HEK293 (cell line): Measurements from ENCODE around the gene CTCF.
A peak's percentile ranks its signal among the peaks of the same experiment; 100 is the strongest.

Source experiments
- CTCF ChIA-PET: fragments of 350-600 bp; formaldehyde crosslinking; extraction: SDS; loops from one replicate; lab custom pipeline; 2021; ENCODE audit warnings: antibody characterized with exemption; lab: Yijun Ruan, JAX
- POLR2A ChIA-PET: fragments of 300-600 bp; formaldehyde crosslinking; extraction: SDS; loops from one replicate; lab custom pipeline; 2020; ENCODE audit warnings: antibody characterized with exemption, inconsistent platforms; lab: Yijun Ruan, JAX
- H3K27ac ChIP-seq: fragments of 200-500 bp; sonication (Bioruptor generic); 2 replicates; pipeline ENCODE4 v1.5.1; 2014; ENCODE audit warnings: low read depth, low read length, control low read depth, inconsistent platforms; ENCODE audit errors: extremely low read depth
- H3K36me3 ChIP-seq, 2 experiments: fragments of 200-500 bp in 1 of 2; sonication (Bioruptor generic) in 1 of 2; 1 replicate in 1 of 2; 2 replicates in 1 of 2; pipeline ENCODE4 v1.5.1; 2014 to 2017; ENCODE audit warnings: inconsistent platforms in 2 of 2, low read length in 2 of 2; ENCODE audit not compliant: control insufficient read depth in 2 of 2, insufficient read depth in 1 of 2
- H3K4me1 ChIP-seq: fragments of 200-500 bp; sonication (Bioruptor generic); 2 replicates; pipeline ENCODE4 v1.5.1; 2014; ENCODE audit warnings: mild to moderate bottlenecking, low read length, inconsistent platforms; ENCODE audit not compliant: control insufficient read depth, insufficient read depth
- H3K4me3 ChIP-seq: 2 replicates; pipeline ENCODE4 v1.5.1; 2011; ENCODE audit warnings: low read depth, mild to moderate bottlenecking, control low read depth, low read length, moderate library complexity
- H3K9me3 ChIP-seq: fragments of 200-500 bp; sonication (Bioruptor generic); 2 replicates; pipeline ENCODE4 v1.5.1; 2014; ENCODE audit warnings: low read depth, low read length, inconsistent platforms; ENCODE audit not compliant: control insufficient read depth, insufficient read depth
- EGR2 ChIP-seq: fragments of 450-650 bp; formaldehyde crosslinking; IDR thresholded peaks from 2 replicates; pipeline ENCODE4 v1.5.1; 2016; ENCODE audit warnings: low read depth, missing biosample characterization, missing genetic modification characterization
- KLF1 ChIP-seq: fragments of 450-650 bp; formaldehyde crosslinking; IDR thresholded peaks from 2 replicates; pipeline ENCODE4 v1.5.1; 2016; ENCODE audit warnings: missing biosample characterization, missing genetic modification characterization
- KLF10 ChIP-seq: fragments of 450-650 bp; IDR thresholded peaks from 2 replicates; pipeline ENCODE4 v1.5.1; 2018; ENCODE audit warnings: missing biosample characterization, mild to moderate bottlenecking, missing genetic modification characterization
- MZF1 ChIP-seq: fragments of 450-650 bp; formaldehyde crosslinking; IDR thresholded peaks from 2 replicates; pipeline ENCODE4 v1.5.1; 2017; ENCODE audit warnings: missing biosample characterization, missing genetic modification characterization, borderline replicate concordance
- SCRT2 ChIP-seq: fragments of 450-650 bp; formaldehyde crosslinking; IDR thresholded peaks from 2 replicates; pipeline ENCODE4 v1.5.1; 2016; ENCODE audit warnings: missing biosample characterization, missing genetic modification characterization
- SP2 ChIP-seq: fragments of 450-650 bp; formaldehyde crosslinking; IDR thresholded peaks from 2 replicates; pipeline ENCODE4 v1.5.1; 2016; ENCODE audit warnings: missing biosample characterization, missing genetic modification characterization
- ZBTB49 ChIP-seq: fragments of 450-650 bp; formaldehyde crosslinking; IDR thresholded peaks from 2 replicates; pipeline ENCODE4 v1.5.1; 2016; ENCODE audit warnings: missing biosample characterization, missing genetic modification characterization, low read depth
- ZFHX2 ChIP-seq: fragments of 450-650 bp; formaldehyde crosslinking; conservative IDR thresholded peaks from 2 replicates; pipeline ENCODE4 v1.5.1; 2016; ENCODE audit warnings: missing biosample characterization, missing genetic modification characterization
- ZFP3 ChIP-seq: fragments of 450-650 bp; formaldehyde crosslinking; IDR thresholded peaks from 2 replicates; pipeline ENCODE4 v1.5.1; 2016; ENCODE audit warnings: low read depth, missing biosample characterization, missing genetic modification characterization
- ZNF132 ChIP-seq: fragments of 450-650 bp; formaldehyde crosslinking; IDR thresholded peaks from 2 replicates; pipeline ENCODE4 v1.5.1; 2017; ENCODE audit warnings: missing biosample characterization, missing genetic modification characterization, borderline replicate concordance
- ZNF16 ChIP-seq: fragments of 450-650 bp; formaldehyde crosslinking; IDR thresholded peaks from 2 replicates; pipeline ENCODE4 v1.5.1; 2016; ENCODE audit warnings: low read depth, missing biosample characterization, missing genetic modification characterization
- ZNF37A ChIP-seq: fragments of 450-650 bp; IDR thresholded peaks from 2 replicates; pipeline ENCODE4 v1.5.1; 2018; ENCODE audit warnings: missing biosample characterization, missing genetic modification characterization
- ZNF514 ChIP-seq: fragments of 450-650 bp; formaldehyde crosslinking; IDR thresholded peaks from 2 replicates; pipeline ENCODE4 v1.5.1; 2016; ENCODE audit warnings: missing biosample characterization, missing genetic modification characterization
- ZNF544 ChIP-seq: fragments of 450-650 bp; formaldehyde crosslinking; IDR thresholded peaks from 2 replicates; pipeline ENCODE4 v1.5.0; 2017; ENCODE audit warnings: missing biosample characterization, missing genetic modification characterization
- ZNF558 ChIP-seq: fragments of 450-650 bp; formaldehyde crosslinking; IDR thresholded peaks from 2 replicates; pipeline ENCODE4 v1.5.1; 2016; ENCODE audit warnings: missing biosample characterization, missing genetic modification characterization
- ZNF626 ChIP-seq: fragments of 450-650 bp; sonication (Bioruptor Pico); formaldehyde crosslinking; IDR thresholded peaks from 2 replicates; pipeline ENCODE4 v1.5.1; 2018; ENCODE audit warnings: missing biosample characterization, missing genetic modification characterization, inconsistent platforms
- ZNF677 ChIP-seq: fragments of 450-650 bp; IDR thresholded peaks from 2 replicates; pipeline ENCODE4 v1.5.0; 2018; ENCODE audit warnings: missing biosample characterization, mild to moderate bottlenecking, missing genetic modification characterization, moderate library complexity
- ZNF701 ChIP-seq: fragments of 450-650 bp; formaldehyde crosslinking; IDR thresholded peaks from 2 replicates; pipeline ENCODE4 v1.5.1; 2016; ENCODE audit warnings: missing biosample characterization, missing genetic modification characterization
- TF ChIP-seq, protein P1 (sequence below): fragments of 450-650 bp; formaldehyde crosslinking; IDR thresholded peaks from 2 replicates; pipeline ENCODE4 v1.5.1; 2016; ENCODE audit warnings: missing biosample characterization, missing genetic modification characterization
- TF ChIP-seq, protein P2 (sequence below): fragments of 450-650 bp; formaldehyde crosslinking; IDR thresholded peaks from 2 replicates; pipeline ENCODE4 v1.5.0; 2017; ENCODE audit warnings: missing biosample characterization, missing genetic modification characterization, borderline replicate concordance
- TF ChIP-seq, protein P3 (sequence below): fragments of 450-650 bp; formaldehyde crosslinking; IDR thresholded peaks from 2 replicates; pipeline ENCODE4 v1.5.1; 2016; ENCODE audit warnings: missing biosample characterization, missing genetic modification characterization
- TF ChIP-seq, protein P4 (sequence below): fragments of 450-650 bp; formaldehyde crosslinking; IDR thresholded peaks from 2 replicates; pipeline ENCODE4 v1.5.1; 2017; ENCODE audit warnings: missing biosample characterization, mild to moderate bottlenecking, missing genetic modification characterization, moderate library complexity

CTCF gene

GRCh38 chr16:67541391-67542263 lies 20.7 kb upstream of the CTCF start:
- Histone ChIP-seq H3K36me3 (peaks cover 0 to 78% of the 10 kb centered on the region in 2 experiments; a peak in 2 of 3 replicates), H3K4me1 (no peaks in the 10 kb centered on the region; the same call in 1 of the 2 replicates), H3K27ac (no peak overlapping the region), H3K4me3 (no peak overlapping the region), H3K9me3 (no peaks in the 10 kb centered on the region)
- TF ChIP-seq ZBTB49 (tag by site-specific recombination) (no peak), KLF10 (tag by site-specific recombination) (peak; percentile 63)
- TF ChIP-seq, protein P1, sequence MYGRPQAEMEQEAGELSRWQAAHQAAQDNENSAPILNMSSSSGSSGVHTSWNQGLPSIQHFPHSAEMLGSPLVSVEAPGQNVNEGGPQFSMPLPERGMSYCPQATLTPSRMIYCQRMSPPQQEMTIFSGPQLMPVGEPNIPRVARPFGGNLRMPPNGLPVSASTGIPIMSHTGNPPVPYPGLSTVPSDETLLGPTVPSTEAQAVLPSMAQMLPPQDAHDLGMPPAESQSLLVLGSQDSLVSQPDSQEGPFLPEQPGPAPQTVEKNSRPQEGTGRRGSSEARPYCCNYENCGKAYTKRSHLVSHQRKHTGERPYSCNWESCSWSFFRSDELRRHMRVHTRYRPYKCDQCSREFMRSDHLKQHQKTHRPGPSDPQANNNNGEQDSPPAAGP = peak; percentile 42; the same call in 1 of the 2 replicates
- POLR2A ChIA-PET = no interaction called here
- CTCF ChIA-PET = interaction anchor here (0.6 to 4.4 kb wide), 7 partner anchors 9 to 275 kb away, joined by 3 to 27 read pairs (median 4); no protein-coding TSS in a partner anchor

DNA sequence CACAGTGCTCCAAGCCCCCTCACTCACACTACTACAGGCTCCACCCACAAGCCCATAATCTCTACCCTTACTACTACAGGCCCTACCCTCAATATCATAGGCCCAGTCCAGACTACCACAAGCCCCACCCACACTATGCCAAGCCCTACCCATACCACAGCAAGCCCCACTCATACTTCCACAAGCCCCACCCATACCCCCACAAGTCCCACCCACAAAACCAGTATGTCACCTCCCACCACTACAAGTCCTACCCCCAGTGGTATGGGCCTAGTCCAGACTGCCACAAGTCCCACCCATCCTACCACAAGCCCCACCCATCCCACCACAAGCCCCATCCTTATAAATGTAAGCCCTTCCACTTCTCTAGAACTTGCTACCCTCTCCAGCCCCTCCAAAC lies 19.9 kb upstream of the CTCF start:
- H3K36me3 ChIP-seq = peaks cover 0 to 82% of the 10 kb centered on the region in 2 experiments; a peak in 2 of 3 replicates
- POLR2A ChIA-PET = no interaction called here
- no peaks in the 10 kb centered on the region; the same call in 1 of the 2 replicates for H3K4me1 ChIP-seq
- no peaks in the 10 kb centered on the region for H3K9me3 ChIP-seq
- no peak overlapping the region for H3K4me3 ChIP-seq
- H3K27ac ChIP-seq = no peak overlapping the region
- CTCF ChIA-PET = interaction anchor here (0.6 to 4.4 kb wide), 3 partner anchors 21 to 274 kb away, joined by 4 to 27 read pairs (median 4); no protein-coding TSS in a partner anchor
- peak; percentile 70 for TF ChIP-seq ZFHX2
- TF ChIP-seq ZNF677 (tag by site-specific recombination) = no peak
- TF ChIP-seq SP2 (tag by site-specific recombination) = peak; percentile 70
- TF ChIP-seq ZNF544 (tag by site-specific recombination) = no peak
- TF ChIP-seq EGR2 (tag by site-specific recombination) = peak; percentile 90
- no peak for TF ChIP-seq ZNF701 (tag by site-specific recombination)
- no peak for TF ChIP-seq ZNF132
- TF ChIP-seq, protein P2, sequence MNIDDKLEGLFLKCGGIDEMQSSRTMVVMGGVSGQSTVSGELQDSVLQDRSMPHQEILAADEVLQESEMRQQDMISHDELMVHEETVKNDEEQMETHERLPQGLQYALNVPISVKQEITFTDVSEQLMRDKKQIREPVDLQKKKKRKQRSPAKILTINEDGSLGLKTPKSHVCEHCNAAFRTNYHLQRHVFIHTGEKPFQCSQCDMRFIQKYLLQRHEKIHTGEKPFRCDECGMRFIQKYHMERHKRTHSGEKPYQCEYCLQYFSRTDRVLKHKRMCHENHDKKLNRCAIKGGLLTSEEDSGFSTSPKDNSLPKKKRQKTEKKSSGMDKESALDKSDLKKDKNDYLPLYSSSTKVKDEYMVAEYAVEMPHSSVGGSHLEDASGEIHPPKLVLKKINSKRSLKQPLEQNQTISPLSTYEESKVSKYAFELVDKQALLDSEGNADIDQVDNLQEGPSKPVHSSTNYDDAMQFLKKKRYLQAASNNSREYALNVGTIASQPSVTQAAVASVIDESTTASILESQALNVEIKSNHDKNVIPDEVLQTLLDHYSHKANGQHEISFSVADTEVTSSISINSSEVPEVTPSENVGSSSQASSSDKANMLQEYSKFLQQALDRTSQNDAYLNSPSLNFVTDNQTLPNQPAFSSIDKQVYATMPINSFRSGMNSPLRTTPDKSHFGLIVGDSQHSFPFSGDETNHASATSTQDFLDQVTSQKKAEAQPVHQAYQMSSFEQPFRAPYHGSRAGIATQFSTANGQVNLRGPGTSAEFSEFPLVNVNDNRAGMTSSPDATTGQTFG (tag by site-specific recombination) = no peak
- no peak for TF ChIP-seq ZFP3 (tag by site-specific recombination)
- TF ChIP-seq ZNF37A (tag by site-specific recombination) = no peak
- no peak for TF ChIP-seq ZNF514 (tag by site-specific recombination)
- TF ChIP-seq, protein P3, sequence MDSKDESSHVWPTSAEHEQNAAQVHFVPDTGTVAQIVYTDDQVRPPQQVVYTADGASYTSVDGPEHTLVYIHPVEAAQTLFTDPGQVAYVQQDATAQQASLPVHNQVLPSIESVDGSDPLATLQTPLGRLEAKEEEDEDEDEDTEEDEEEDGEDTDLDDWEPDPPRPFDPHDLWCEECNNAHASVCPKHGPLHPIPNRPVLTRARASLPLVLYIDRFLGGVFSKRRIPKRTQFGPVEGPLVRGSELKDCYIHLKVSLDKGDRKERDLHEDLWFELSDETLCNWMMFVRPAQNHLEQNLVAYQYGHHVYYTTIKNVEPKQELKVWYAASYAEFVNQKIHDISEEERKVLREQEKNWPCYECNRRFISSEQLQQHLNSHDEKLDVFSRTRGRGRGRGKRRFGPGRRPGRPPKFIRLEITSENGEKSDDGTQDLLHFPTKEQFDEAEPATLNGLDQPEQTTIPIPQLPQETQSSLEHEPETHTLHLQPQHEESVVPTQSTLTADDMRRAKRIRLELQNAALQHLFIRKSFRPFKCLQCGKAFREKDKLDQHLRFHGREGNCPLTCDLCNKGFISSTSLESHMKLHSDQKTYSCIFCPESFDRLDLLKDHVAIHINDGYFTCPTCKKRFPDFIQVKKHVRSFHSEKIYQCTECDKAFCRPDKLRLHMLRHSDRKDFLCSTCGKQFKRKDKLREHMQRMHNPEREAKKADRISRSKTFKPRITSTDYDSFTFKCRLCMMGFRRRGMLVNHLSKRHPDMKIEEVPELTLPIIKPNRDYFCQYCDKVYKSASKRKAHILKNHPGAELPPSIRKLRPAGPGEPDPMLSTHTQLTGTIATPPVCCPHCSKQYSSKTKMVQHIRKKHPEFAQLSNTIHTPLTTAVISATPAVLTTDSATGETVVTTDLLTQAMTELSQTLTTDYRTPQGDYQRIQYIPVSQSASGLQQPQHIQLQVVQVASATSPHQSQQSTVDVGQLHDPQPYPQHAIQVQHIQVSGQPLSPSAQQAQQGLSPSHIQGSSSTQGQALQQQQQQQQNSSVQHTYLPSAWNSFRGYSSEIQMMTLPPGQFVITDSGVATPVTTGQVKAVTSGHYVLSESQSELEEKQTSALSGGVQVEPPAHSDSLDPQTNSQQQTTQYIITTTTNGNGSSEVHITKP (tag by site-specific recombination) = peak; percentile 52; the same call in 1 of the 2 replicates
- TF ChIP-seq SCRT2 (tag by site-specific recombination) = no peak
- TF ChIP-seq, protein P4, sequence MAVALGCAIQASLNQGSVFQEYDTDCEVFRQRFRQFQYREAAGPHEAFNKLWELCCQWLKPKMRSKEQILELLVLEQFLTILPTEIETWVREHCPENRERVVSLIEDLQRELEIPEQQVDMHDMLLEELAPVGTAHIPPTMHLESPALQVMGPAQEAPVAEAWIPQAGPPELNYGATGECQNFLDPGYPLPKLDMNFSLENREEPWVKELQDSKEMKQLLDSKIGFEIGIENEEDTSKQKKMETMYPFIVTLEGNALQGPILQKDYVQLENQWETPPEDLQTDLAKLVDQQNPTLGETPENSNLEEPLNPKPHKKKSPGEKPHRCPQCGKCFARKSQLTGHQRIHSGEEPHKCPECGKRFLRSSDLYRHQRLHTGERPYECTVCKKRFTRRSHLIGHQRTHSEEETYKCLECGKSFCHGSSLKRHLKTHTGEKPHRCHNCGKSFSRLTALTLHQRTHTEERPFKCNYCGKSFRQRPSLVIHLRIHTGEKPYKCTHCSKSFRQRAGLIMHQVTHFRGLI (tag by site-specific recombination) = peak; percentile 88
- peak; percentile 51; the same call in 1 of the 2 replicates for TF ChIP-seq KLF1 (tag by site-specific recombination)
- no peak for TF ChIP-seq MZF1 (tag by site-specific recombination)
- TF ChIP-seq ZNF16 (tag by site-specific recombination) = no peak
- no peak for TF ChIP-seq KLF10 (tag by site-specific recombination)
- no peak for TF ChIP-seq ZNF558 (tag by site-specific recombination)
- TF ChIP-seq ZNF626 (tag by site-specific recombination) = no peak
